HT1080 (cell line): Measurements from ENCODE around the gene ATP8B3. TPM values are rescaled to one million over a fixed set of nuclear protein-coding genes. Genes with fewer than 3 reads are reported as not detected.

Source experiments
- DNase-seq: peaks from one replicate; pipeline ENCODE4 v3.0.0-alpha.2; 2015; ENCODE audit warnings: low read depth
- polyA plus RNA-seq, 2 experiments: library from polyadenylated mRNA; depleted of rRNA; stranded (reverse); fragments of >200 nt; gene quantifications; 2 replicates each; pipeline ENCODE4 v1.2.3, GENCODE V29; 2015
- total RNA-seq: library from RNA; depleted of rRNA; stranded (reverse); fragments of >200 nt; shearing (Covaris generic); gene quantifications from 2 replicates; pipeline ENCODE4 v1.2.3, GENCODE V29; 2014; rRNA removed

ATP8B3 gene
- total RNA-seq, result 6.1 and 9.8 TPM in 2 replicates
- 14.7 and 15.5 TPM in 2 replicates for polyA plus RNA-seq (2015; cell fraction: cytosol; rRNA removed)
- 27.4 and 30.1 TPM in 2 replicates for polyA plus RNA-seq (2015; cell fraction: nucleus; rRNA removed)

GRCh38 chr19:1811942-1812425 is at the start of gene ATP8B3:
ATP8B3 (minus strand) TSS chr19:1812276; CDS start chr19:1811736, 540 bp downstream.
- peak; percentile 21 for DNase-seq

DNA sequence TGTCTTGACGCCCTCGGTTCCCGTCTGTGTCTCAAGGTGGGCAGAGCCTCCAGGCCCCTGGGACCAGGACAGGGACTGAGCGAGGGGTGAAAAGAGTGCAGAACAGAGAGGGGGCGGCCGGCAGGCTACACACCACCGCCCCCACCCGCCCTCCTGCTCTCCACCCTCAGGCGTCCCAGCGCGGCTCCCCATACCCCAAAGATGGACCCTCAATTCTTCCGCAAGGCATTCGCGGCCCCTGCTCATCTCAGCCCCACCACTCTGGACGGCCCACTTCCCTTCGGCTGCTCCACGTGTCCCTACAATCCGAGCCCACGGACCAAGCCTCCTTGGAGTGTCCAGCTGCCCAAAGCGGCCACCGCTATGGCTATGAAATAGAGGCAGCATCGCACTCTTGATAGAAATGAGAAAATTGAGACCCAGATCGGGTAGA is 49.5 kb upstream of the ATP8B3 start:
- no peak for DNase-seq

DNA sequence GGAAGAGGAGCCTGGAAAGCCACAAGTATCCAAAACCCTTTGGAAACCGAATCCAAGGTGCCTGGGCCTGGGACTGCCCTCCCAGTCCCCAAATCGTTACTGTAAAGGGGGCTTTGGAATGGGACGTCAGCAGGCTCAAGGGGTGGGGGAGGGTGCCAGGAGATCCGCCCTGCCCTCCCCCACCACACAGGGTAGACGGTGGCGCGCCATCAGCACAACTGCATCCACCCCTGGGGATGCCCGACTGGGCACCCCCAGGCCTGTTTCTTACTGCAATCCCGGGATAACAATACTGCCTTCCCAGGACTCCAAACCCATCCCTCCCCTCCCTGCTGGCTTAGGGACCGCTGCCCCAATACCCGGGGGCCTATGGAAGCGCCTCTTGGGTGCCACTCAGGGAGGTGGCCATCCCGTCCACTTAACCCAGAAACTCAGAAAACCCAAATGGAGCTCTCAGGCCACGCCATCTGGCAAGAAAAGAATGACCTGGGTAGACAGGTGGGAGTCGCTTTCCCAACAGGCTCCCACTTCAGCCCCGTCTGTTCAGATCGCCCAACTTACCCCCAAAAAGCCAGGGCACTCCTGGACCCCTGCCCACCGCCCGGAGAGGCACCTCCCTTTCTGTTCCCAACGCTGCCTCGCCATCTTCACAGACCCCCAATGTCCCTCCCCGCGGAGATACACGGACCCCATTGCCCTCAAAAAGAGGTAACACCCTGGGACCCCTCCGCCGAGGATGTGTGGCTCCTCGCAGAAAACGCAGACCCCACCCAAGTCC is 48.9 kb upstream of the ATP8B3 start:
- DNase-seq, result no peak

- peak; percentile 43 for DNase-seq
Observed at GRCh38 chr19:1860042-1860775, 48.1 kb upstream of the ATP8B3 start.

DNA sequence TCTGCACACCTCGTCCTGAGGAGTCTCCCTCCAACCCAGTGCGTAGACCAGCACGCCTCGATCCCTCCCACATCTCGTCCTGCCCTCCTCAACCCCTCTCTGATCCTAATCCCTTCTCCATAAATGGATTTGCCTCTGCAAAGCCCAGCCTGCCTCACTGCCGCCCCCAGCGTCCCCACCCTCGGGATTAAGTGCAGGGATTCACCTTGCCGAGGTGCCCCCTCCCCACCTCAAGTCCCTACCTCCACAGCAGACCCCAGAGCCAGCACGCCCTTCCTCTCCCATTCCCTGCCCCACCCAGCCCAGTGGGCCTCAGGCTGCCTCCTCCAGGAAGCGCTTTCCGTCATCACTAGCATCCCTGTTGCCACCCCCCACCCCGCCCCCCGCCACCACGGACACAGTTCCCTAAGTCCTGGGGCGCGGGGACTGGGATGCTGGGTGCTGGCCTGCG is 47.3 kb upstream of the ATP8B3 start:
- no peak for DNase-seq

DNA sequence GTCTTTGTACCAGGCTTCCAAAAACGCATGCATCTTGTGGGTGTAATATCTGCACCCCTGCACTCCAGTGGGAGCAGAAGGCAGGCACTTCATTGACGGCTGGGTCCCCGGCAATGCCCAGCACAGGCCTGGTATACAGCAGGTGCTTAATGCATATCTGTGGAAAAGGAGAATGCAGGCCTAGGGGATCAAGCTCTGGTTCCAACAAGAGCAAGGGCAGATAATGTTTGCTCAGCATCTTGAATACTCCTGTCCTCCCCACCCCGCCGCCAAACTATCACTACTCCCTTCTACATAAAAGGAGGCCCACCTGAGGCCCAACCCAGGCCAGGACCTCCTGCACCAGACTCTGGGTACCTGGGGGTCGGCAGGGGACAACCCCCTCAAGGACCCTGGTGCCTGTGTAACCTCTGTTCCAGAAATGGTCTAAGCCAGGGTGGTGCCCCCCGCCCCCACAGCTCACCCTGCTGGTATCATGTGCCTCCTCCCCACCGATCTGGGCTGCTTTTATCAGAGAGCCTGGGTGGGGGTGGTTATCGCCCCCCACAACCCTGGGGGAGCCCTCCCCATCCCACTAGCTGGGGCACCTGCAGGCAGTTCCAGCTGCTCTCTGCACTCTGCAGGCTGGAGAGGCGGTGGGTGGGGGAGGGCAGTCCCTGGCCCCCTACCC is 46.5 kb upstream of the ATP8B3 start:
- DNase-seq, result no peak

DNA sequence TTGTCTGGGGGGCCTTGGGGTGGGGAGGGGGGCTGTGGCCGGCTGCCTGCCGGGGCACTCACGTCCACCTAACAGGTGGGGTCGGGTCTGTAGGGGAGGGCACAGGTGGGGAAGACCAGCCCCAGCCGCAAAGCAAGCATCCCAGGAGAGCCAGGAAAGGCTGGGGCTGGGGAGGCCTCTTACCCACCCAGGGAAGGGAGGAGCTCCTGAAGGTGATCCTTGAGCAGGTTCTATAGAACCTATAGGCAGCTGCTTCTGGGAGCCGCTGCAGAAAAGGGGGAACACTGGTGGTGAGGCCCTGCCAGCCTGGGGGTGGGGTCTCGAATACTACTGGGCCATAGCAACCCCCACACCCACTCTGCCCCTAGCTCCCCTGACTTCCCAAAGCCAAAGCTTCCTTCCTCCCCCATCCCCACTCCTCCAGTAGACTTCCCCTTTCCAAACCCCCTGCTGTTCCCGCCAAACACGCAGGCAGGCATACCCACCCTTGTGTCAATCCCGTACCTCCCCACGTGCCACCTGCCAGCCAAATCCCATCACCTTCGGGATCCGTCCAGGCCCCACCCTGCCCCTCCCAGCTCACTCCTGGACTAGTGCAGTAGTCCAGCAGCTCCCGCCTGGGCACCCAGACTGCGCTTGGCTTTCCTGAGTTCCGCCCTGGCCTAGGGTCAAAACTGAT is 45.7 kb upstream of the ATP8B3 start:
- no peak for DNase-seq

DNA sequence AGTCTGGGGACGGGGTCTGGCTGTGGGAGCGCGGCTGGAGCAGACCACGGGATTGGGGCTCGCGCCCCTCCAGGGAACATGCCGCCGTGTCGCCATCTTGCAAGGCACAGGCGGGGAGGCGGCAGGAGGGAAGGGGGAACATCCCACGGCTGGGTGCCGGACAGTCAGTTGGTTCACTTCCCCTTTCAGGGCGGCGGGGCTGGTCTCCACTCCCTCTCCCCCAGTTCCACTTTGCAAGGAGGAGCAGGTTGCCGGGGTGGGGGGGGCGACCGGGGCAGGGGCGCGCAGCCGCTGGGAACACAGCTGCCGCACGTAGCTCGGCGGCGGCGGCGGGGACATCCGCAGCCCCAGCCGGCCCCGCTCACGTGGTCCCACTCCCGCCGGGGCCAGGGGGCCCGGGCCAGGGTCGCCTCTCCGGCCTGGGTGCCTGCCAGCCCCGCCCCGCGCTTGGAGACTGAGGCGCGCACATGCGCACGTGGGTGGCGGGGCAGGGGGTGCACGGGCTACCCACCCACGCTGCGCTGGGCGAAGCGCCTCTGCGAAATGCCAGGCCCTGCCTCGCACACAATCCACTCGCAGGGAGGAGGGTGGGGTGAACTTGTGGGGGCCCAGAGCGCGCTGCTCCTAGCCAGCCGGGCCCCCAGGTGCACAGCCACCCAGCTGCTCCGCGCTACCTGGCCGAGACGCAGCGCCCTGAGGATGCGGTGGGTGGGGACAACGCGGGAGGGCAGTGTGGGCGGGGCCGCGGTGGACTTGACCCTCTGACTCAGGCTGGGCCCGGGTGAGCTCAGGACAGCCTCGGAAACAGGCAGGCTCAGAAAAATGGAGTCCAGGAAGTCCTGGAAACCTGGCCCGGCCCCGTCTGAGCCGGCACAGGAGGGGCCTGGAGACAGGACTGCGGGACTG is 44.9 kb upstream of the ATP8B3 start:
- peak; percentile 63 for DNase-seq

DNA sequence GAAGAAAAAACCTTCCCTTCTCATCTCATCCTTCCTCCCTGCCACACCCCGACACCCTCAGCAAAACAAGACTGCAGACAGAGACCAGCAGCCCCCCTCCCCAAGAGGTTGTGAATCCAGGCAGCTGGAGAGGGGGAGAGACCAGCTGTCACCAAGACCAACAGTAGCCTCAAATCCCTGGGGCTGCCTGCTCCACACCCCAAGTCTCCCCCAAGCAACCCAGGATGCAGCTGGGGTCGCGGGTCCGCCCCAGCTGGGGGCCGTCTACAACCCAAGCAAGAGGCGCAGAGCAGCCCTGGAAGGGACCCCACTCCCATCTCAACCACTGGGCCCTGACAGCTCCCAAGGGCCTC is 44.2 kb upstream of the ATP8B3 start:
- no peak for DNase-seq

DNA sequence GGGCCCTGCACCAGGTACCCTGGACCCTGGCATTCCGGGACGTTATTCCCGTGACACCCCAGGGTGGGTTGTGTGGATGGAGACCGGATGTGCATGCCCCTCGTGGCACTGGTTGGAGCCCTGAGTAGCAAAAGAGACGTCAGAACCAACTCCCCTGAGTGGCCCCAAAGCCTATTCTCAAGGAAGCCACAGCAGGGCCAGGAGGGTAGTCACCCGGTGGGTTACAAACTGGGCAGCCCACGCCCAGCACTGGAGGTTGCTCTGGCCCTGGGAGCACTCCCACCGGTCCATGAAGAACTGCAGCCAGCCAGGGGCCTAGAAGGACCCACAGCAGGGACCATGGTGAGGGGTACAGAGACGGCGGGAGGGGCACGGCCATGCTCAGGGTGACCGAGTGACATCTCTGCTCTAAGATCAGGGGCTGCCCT is 43.8 kb upstream of the ATP8B3 start:
- no peak for DNase-seq

- peak; percentile 81 for DNase-seq
Observed at GRCh38 chr19:1855040-1855827, 43.2 kb upstream of the ATP8B3 start.

DNA sequence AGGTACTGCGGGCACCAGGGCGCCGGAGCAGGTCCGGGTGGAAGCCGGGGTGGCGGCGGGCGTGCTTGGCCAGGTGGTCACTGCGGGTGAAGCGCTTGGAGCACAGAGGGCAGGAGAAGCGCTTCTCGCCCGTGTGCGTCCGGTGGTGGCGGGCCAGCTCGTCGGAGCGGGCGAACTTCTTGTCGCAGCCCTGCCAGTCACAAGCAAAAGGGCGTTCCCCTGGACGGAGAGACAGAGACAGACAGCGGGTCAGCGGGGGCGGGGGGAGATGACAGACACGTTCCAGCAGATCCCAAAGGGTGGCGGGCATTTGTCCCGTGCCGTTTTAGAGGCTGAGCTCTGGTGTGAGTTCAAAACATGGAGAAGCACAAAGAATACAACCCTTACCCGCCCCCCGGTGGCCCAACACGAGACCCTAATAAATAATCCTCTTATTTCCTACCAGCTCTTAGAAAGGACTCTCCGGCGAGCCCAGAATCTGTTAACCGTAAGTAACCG is 42.5 kb upstream of the ATP8B3 start:
- DNase-seq, result no peak

DNA sequence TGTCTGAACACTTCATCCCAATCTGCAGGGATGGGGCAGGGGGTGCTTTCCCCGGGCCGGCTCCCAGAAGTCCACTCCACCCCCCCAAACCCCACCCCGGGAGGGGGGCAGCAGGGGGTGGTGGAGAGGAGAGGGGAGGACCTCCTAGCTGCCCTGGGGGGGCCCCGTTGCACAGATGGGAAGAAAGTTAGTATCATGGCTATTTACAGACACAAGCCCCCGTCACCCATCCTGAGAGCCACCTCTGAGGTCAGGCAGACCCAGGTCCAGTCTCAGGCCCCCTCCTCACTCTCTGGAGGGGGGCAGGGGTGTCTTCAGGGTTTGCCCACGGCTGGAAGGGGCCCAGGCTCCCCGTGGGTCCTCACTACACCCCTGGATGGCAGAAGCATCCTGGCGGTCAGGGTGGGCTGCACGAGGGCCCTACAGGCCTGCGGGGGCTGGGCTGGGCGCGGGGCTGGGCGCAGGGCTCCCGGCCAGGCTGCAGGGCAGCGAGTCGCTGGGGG is 42.0 kb upstream of the ATP8B3 start:
- no peak for DNase-seq

DNA sequence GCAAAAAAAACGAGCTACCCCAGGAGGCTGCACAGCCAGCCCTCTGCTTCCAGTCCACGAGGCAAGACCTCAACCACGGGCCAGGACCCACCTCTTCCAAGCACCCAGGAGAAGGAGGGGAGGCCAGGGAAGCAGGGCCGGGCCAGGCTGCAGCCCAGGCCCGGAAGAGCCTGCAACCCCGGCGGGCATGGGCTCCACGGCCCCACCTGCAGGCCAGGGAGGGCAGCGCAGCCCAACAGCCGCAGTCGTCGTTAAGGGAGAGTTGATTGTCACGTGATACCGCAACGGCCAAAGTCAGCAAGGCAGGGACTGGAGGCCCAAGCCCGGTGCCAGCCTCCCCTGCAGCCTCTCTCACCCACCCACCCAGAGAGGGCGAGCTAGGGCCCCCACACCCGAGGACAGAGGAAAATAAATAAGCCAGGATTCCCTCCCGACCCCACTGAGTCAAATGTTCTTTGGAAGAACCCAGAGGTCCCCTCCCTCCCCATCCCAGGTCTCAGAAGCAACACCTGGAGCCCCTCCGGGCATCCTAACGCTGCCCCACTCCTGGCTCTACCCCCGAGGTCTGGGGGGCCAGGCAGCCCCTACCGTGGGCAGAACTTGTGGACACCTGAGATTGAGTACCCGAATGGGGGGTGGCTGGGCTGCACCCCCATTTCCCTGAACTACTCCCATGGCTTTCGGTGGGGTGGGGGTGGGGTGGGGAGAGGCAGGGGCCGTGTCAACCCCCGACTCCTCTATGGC is 41.4 kb upstream of the ATP8B3 start:
- peak; percentile 82 for DNase-seq

GRCh38 chr19:1852581-1853128 is 40.6 kb upstream of the ATP8B3 start:
- DNase-seq, result no peak

- DNase-seq, result no peak
Observed at GRCh38 chr19:1851654-1852580, 39.8 kb upstream of the ATP8B3 start.
